Mesothelial cell of epicardium (in vitro differentiated cells): ENCODE results near the gene UBL4B. TPM values are rescaled to one million over a fixed set of nuclear protein-coding genes. Genes with fewer than 3 reads are reported as not detected.

Experiments used
- DNase-seq, 2 experiments: peaks; one replicate each; pipeline ENCODE4 v3.0.0; 2021; ENCODE audit warnings: low spot score in 2 of 2; ENCODE audit not compliant: unreplicated experiment in 2 of 2
- H3K27ac Mint-ChIP-seq: 2 replicates; pipeline ENCODE4 v1.8.0; 2021; ENCODE audit warnings: mixed read lengths
- H3K27me3 Mint-ChIP-seq: 2 replicates; pipeline ENCODE4 v1.8.0; 2021; ENCODE audit warnings: low read depth, mixed read lengths
- H3K36me3 Mint-ChIP-seq: 2 replicates; pipeline ENCODE4 v1.8.0; 2021; ENCODE audit warnings: mixed read lengths
- H3K4me1 Mint-ChIP-seq: 2 replicates; pipeline ENCODE4 v1.8.0; 2021; ENCODE audit warnings: mixed read lengths
- H3K4me3 Mint-ChIP-seq: 2 replicates; pipeline ENCODE4 v1.8.0; 2021; ENCODE audit warnings: mild to moderate bottlenecking, moderate library complexity, mixed read lengths
- H3K9me3 Mint-ChIP-seq: 2 replicates; pipeline ENCODE4 v1.8.0; 2021; ENCODE audit warnings: mixed read lengths
- CTCF ChIP-seq: fragments of 200-600 bp; sonication (generic); IDR thresholded peaks from one replicate; pipeline ENCODE4 v1.5.0; 2021; ENCODE audit warnings: antibody characterized with exemption; ENCODE audit not compliant: unreplicated experiment
- total RNA-seq: library from RNA; stranded (reverse); gene quantifications from 3 replicates; pipeline ENCODE4 v1.2.1, GENCODE V29; 2021

Gene UBL4B
- 10.2 to 11.7 TPM (median 10.7 TPM) in 3 replicates for total RNA-seq

- DNase-seq: no peak
- H3K9me3 Mint-ChIP-seq: no peaks in the 10 kb centered on the region
- no peak within 1 kb of the TSS for H3K27ac Mint-ChIP-seq
- TF ChIP-seq CTCF: no peak
- no peak within 1 kb of the TSS for H3K4me3 Mint-ChIP-seq
- peaks cover 41% of the 10 kb centered on the region for H3K4me1 Mint-ChIP-seq
- H3K36me3 Mint-ChIP-seq: peaks cover 10% of the 10 kb centered on the region
- H3K27me3 Mint-ChIP-seq: no peaks in the 10 kb centered on the region
These were observed at the start of gene UBL4B for GRCh38 chr1:110112143-110112542. UBL4B (plus strand) TSS chr1:110112443; CDS start chr1:110112535, 92 bp downstream.

GRCh38 chr1:110062612-110063011 lies 49.6 kb upstream of the UBL4B start:
- Mint-ChIP-seq H3K9me3 (no peaks in the 10 kb centered on the region), H3K27ac (peak overlapping the region; percentile 91), H3K36me3 (peaks cover 26% of the 10 kb centered on the region), H3K27me3 (no peaks in the 10 kb centered on the region), H3K4me3 (no peak overlapping the region), H3K4me1 (peaks cover 88% of the 10 kb centered on the region)
- no peak for TF ChIP-seq CTCF
- no peak for DNase-seq

- TF ChIP-seq CTCF: no peak
- Mint-ChIP-seq H3K36me3 (peaks cover 34% of the 10 kb centered on the region), H3K4me3 (peak overlapping the region; percentile 39), H3K27ac (peak overlapping the region; percentile 91), H3K27me3 (peaks cover 5% of the 10 kb centered on the region), H3K9me3 (no peaks in the 10 kb centered on the region), H3K4me1 (peaks cover 86% of the 10 kb centered on the region)
- no peak for DNase-seq
These were observed 48.5 kb upstream of the UBL4B start for GRCh38 chr1:110063781-110064180.

- no peak for DNase-seq
- no peaks in the 10 kb centered on the region for H3K9me3 Mint-ChIP-seq
- H3K4me1 Mint-ChIP-seq: peaks cover 77% of the 10 kb centered on the region
- peaks cover 32% of the 10 kb centered on the region for H3K36me3 Mint-ChIP-seq
- no peak for TF ChIP-seq CTCF
- H3K4me3 Mint-ChIP-seq: peak overlapping the region; percentile 36
- peak overlapping the region; percentile 84 for H3K27ac Mint-ChIP-seq
- peaks cover 5% of the 10 kb centered on the region for H3K27me3 Mint-ChIP-seq
These were observed 47.5 kb upstream of the UBL4B start for GRCh38 chr1:110064576-110065337.

GRCh38 chr1:110065841-110066240 lies 46.4 kb upstream of the UBL4B start:
- H3K9me3 Mint-ChIP-seq: no peaks in the 10 kb centered on the region
- H3K27ac Mint-ChIP-seq: peak overlapping the region; percentile 84
- peaks cover 5% of the 10 kb centered on the region for H3K27me3 Mint-ChIP-seq
- TF ChIP-seq CTCF: no peak
- peak overlapping the region; percentile 57 for H3K4me3 Mint-ChIP-seq
- DNase-seq: no peak
- H3K36me3 Mint-ChIP-seq: peaks cover 26% of the 10 kb centered on the region
- H3K4me1 Mint-ChIP-seq: peaks cover 72% of the 10 kb centered on the region
